C4-2B (cell line): ENCODE data around the gene CDC42BPG.

Source experiments
- CTCF ChIP-seq: fragments of 450-650 bp; conservative IDR thresholded peaks from 2 replicates; pipeline ENCODE4 v1.5.1; 2017; ENCODE audit warnings: mild to moderate bottlenecking
- ZFX ChIP-seq: fragments of 450-650 bp; IDR thresholded peaks from 2 replicates; pipeline ENCODE4 v1.6.1; 2017

GRCh38 chr11:64864473-64865285 lies 20.2 kb upstream of the CDC42BPG start:
- TF ChIP-seq CTCF (no peak), ZFX (no peak)
